Myocyte (in vitro differentiated cells): ENCODE measurements around the gene ZMYND8. TPM values are rescaled to one million over a fixed set of nuclear protein-coding genes. Genes with fewer than 3 reads are reported as not detected.
"Not testable (repeated sequence)": the region's sequence is repeated elsewhere in the genome, so short reads cannot be mapped to it uniquely, and the experiment has no call there.

ENCODE experiments used
- DNase-seq: peaks from one replicate; pipeline ENCODE4 v3.0.0-alpha.2; 2012; ENCODE audit warnings: low read depth
- total RNA-seq: library from RNA; depleted of rRNA; stranded (reverse); fragments of >200 nt; gene quantifications from 2 replicates; pipeline ENCODE4 v1.2.3, GENCODE V29; 2014

Gene ZMYND8
- total RNA-seq, 1 donor from 2014 or later = 28.2 TPM

- no peak for DNase-seq
These were observed 146.5 kb downstream of the ZMYND8 start for GRCh38 chr20:47209982-47210381.

- no peak for DNase-seq
These were observed 147.8 kb downstream of the ZMYND8 start for GRCh38 chr20:47208534-47209174.

GRCh38 chr20:47206962-47207641, 149.4 kb downstream of the ZMYND8 start:
- DNase-seq = no peak

- not testable (repeated sequence) for DNase-seq
These were observed 149.9 kb downstream of the ZMYND8 start for GRCh38 chr20:47206552-47206951.

- DNase-seq = peak; percentile 93
These were observed 150.8 kb downstream of the ZMYND8 start for GRCh38 chr20:47205577-47206123.

GRCh38 chr20:47204850-47205122, 151.7 kb downstream of the ZMYND8 start:
- DNase-seq = not testable (repeated sequence)

GRCh38 chr20:47204008-47204849, 152.3 kb downstream of the ZMYND8 start:
- no peak for DNase-seq

- no peak for DNase-seq
These were observed 153.5 kb downstream of the ZMYND8 start for GRCh38 chr20:47202733-47203667.

- DNase-seq = peak; percentile 52
These were observed 155.3 kb downstream of the ZMYND8 start for GRCh38 chr20:47201074-47201730.

- DNase-seq = no peak
These were observed 157.4 kb downstream of the ZMYND8 start for GRCh38 chr20:47198996-47199552.

- DNase-seq = no peak
These were observed 158.2 kb downstream of the ZMYND8 start for GRCh38 chr20:47198254-47198671.

GRCh38 chr20:47196091-47197081, 160.1 kb downstream of the ZMYND8 start:
- peak; percentile 52 for DNase-seq

GRCh38 chr20:47195573-47195972, 160.9 kb downstream of the ZMYND8 start:
- no peak for DNase-seq

- no peak for DNase-seq
These were observed 164.5 kb downstream of the ZMYND8 start for GRCh38 chr20:47191956-47192355.

- DNase-seq = no peak
These were observed 165.3 kb downstream of the ZMYND8 start for GRCh38 chr20:47191074-47191673.

- no peak for DNase-seq
These were observed 167.4 kb downstream of the ZMYND8 start for GRCh38 chr20:47189060-47189459.

GRCh38 chr20:47188540-47188939, 168.0 kb downstream of the ZMYND8 start:
- DNase-seq = no peak
